Measurements from ENCODE around the gene CDK6.
"Not testable (repeated sequence)": the region's sequence is repeated elsewhere in the genome, so short reads cannot be mapped to it uniquely, and the experiment has no call there.

CDK6 gene

DNA sequence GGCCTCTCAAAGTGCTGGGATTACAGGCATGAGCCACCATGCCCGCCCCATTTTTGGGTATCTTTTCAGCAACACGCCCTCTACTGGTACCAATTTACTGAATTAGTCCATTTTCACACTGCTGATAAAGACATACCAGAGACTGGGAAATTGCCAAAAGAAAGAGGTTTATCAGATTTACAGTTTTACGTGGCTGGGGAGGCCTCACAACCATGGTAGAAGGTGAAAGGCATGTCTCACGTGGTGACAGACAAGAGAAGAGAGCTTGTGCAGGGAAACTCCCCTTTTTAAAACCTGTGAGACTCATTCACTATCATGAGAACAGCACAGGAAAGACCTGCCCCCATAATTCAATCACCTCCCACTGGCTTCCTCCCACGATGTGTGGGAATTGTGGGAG, 27.8 kb upstream of the CDK6 start:
- TF ChIP-seq, protein P1, sequence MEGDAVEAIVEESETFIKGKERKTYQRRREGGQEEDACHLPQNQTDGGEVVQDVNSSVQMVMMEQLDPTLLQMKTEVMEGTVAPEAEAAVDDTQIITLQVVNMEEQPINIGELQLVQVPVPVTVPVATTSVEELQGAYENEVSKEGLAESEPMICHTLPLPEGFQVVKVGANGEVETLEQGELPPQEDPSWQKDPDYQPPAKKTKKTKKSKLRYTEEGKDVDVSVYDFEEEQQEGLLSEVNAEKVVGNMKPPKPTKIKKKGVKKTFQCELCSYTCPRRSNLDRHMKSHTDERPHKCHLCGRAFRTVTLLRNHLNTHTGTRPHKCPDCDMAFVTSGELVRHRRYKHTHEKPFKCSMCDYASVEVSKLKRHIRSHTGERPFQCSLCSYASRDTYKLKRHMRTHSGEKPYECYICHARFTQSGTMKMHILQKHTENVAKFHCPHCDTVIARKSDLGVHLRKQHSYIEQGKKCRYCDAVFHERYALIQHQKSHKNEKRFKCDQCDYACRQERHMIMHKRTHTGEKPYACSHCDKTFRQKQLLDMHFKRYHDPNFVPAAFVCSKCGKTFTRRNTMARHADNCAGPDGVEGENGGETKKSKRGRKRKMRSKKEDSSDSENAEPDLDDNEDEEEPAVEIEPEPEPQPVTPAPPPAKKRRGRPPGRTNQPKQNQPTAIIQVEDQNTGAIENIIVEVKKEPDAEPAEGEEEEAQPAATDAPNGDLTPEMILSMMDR (IDR thresholded peaks at IDR 0.05; ENCODE audit: insufficient read depth, missing control alignments): peak; percentile 5
- FAIRE-seq; DNase-seq (ENCODE audit: insufficient read length, low spot score): not testable (repeated sequence)

- TF ChIP-seq, protein P1 (IDR thresholded peaks at IDR 0.05; ENCODE audit: insufficient read depth, missing control alignments): no peak
- DNase-seq (ENCODE audit: insufficient read length, low spot score) (no peak), FAIRE-seq (no peak)
Measured at GRCh38 chr7:92856436-92856835, 20.1 kb upstream of the CDK6 start.

GRCh38 chr7:92854501-92855238, 18.3 kb upstream of the CDK6 start:
- TF ChIP-seq, protein P1 (IDR thresholded peaks at IDR 0.05; ENCODE audit: insufficient read depth, missing control alignments): no peak
- no peak for DNase-seq (ENCODE audit: insufficient read length, low spot score)
- no peak for FAIRE-seq

DNA sequence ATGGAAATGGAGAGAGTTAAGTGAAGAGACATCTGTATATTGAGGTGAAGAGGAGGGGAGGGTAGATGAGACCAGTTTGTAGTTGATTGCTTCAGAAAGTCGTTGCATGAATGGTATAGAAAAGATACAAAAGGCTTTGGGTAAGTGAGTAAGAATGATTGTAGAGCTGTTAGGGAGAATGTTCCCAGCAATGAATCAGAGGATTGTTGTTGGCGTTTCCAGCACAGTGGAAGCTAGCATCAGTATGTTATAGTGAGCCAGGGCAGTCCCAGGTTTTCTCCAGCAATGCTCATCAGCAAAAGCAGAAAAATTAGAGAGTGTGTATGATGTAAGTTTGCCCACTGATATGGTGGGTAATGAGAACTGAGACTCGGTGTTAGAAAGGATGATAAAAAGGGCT, 15.4 kb upstream of the CDK6 start:
- DNase-seq (ENCODE audit: insufficient read length, low spot score) (no peak), FAIRE-seq (no peak)
- TF ChIP-seq, protein P1 (IDR thresholded peaks at IDR 0.05; ENCODE audit: insufficient read depth, missing control alignments): no peak

DNA sequence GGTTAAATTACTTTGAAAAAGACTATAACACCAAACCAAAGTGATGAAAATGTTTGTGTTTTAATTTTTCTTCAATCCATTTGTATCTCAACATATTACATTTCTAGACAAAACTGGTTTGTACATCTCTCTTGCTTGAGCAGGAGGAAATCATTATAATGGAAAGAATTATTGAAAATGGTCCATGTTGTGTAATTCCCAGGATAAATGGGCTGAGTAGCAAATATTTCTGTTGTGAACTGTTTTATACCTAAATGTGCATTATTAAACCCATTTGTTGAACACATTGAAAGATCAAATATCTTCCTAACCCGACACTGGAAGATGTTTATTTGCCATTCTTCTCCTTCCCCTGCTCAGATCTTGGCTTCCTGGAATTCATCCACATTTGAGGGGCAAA, 14.1 kb upstream of the CDK6 start:
- TF ChIP-seq, protein P1 (IDR thresholded peaks at IDR 0.05; ENCODE audit: insufficient read depth, missing control alignments): no peak
- no peak for DNase-seq (ENCODE audit: insufficient read length, low spot score)
- FAIRE-seq: no peak

DNA sequence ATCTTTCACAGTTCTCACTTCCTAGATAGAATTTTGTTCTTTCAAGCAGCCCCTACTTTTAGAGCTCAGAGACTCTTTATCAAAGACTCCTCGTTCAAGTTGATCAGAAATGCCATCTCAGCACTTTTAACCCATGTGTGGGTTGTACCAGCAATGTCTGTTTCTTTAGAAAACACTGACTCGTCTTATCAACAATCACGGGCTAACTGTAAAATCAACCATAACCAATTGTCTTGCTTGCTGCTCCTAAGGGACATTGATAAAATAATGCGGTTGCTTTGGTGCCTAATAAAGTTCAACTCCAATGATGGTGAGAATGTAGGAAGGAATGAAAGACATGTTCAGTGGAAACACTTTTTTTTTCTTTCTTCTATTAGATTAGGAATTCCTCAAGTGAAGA, 12.9 kb upstream of the CDK6 start:
- DNase-seq (ENCODE audit: insufficient read length, low spot score) (no peak), FAIRE-seq (no peak)
- TF ChIP-seq, protein P1 (IDR thresholded peaks at IDR 0.05; ENCODE audit: insufficient read depth, missing control alignments): no peak

DNA sequence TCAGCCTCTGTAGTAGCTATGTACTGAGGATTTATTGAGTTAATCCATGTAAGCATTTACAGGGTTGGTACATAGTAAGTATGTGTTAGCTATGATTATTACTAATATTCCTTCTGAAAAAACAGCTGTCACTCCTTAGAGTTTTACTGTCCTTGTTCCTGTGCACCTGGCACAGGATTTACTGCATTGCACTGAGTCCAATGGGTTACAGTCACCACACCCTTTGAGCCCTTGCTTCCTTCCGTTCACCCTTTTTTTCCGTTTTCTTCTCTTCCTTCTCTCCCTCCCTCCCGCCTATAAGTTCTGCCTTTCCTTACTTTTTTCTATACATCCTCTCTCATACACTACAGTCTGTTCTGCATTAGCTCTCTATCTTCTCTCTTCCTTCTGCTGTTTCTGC, 12.5 kb upstream of the CDK6 start:
- TF ChIP-seq, protein P1 (IDR thresholded peaks at IDR 0.05; ENCODE audit: insufficient read depth, missing control alignments): no peak
- FAIRE-seq (no peak), DNase-seq (ENCODE audit: insufficient read length, low spot score) (no peak)

All from D721Med (cell line).